PFSK-1 (cell line): ENCODE data around the gene TUNAR.

Experiments
- POLR2AphosphoS5 ChIP-seq: IDR thresholded peaks from 2 replicates; pipeline ENCODE4 v1.6.1; 2012; ENCODE audit warnings: low read depth, mild to moderate bottlenecking, control low read depth, low read length, moderate library complexity
- TF ChIP-seq, protein P1 (sequence below), 2 experiments: IDR thresholded peaks; 2 replicates each; pipeline versions ENCODE4 v1.6.1 to v1.8.0; 2011 to 2012; ENCODE audit warnings: low read depth in 2 of 2, low read length in 2 of 2, control low read depth in 1 of 2, inconsistent platforms in 1 of 2, mild to moderate bottlenecking in 1 of 2, moderate library complexity in 1 of 2; ENCODE audit not compliant: insufficient read depth in 1 of 2

DNA sequence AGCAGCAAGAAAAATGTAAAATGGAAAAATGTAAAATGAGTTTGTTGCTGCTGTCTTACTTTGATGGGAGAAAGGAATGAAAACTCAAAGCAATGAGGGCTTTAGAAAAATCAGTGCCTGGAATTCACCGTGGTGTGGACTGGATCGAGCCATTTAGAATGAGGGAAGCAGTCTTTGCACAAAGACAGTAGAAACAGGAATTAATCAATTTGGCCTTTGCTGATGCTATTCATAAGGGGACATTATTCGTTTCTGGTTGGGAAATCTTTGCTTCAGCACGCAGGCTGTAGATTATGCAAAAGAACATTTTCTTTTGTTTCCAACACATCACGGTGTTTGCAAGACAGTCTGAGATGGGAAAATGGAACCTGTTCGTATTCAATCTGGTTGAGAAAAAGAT is 6.9 kb upstream of the TUNAR start:
- no peak for TF ChIP-seq POLR2AphosphoS5
- TF ChIP-seq, protein P1, sequence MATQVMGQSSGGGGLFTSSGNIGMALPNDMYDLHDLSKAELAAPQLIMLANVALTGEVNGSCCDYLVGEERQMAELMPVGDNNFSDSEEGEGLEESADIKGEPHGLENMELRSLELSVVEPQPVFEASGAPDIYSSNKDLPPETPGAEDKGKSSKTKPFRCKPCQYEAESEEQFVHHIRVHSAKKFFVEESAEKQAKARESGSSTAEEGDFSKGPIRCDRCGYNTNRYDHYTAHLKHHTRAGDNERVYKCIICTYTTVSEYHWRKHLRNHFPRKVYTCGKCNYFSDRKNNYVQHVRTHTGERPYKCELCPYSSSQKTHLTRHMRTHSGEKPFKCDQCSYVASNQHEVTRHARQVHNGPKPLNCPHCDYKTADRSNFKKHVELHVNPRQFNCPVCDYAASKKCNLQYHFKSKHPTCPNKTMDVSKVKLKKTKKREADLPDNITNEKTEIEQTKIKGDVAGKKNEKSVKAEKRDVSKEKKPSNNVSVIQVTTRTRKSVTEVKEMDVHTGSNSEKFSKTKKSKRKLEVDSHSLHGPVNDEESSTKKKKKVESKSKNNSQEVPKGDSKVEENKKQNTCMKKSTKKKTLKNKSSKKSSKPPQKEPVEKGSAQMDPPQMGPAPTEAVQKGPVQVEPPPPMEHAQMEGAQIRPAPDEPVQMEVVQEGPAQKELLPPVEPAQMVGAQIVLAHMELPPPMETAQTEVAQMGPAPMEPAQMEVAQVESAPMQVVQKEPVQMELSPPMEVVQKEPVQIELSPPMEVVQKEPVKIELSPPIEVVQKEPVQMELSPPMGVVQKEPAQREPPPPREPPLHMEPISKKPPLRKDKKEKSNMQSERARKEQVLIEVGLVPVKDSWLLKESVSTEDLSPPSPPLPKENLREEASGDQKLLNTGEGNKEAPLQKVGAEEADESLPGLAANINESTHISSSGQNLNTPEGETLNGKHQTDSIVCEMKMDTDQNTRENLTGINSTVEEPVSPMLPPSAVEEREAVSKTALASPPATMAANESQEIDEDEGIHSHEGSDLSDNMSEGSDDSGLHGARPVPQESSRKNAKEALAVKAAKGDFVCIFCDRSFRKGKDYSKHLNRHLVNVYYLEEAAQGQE (IDR thresholded peaks at IDR 0.05; ENCODE audit: insufficient read depth in 1 of 2, low read depth in 2 of 2, low read length in 2 of 2): no peak
